Measurements from ENCODE around the gene PARP4.
"Not testable (repeated sequence)": the region's sequence is repeated elsewhere in the genome, so short reads cannot be mapped to it uniquely, and the experiment has no call there.

The PARP4 gene

DNA sequence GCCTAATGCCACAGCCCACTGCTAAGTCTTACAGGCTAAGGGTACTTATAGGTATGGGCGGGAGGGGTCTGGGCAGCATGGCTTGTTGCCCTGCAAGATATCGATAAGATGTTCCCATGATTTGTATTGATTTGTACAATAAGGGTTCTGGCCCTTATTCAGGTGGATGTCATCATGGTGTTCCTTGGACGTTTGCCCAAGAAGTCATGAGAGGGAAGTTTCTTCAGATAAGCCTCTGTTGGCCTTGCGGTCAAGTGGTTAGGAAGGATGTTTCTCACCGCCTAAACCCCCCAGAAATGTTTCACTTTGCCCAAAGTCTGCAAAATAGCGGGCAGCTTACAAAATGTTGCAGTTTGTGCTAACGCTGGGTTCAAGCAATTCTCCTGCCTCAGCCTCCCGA is 7.3 kb downstream of the PARP4 start:
- POLR2A ChIA-PET: no interaction called here
- TF ChIP-seq, protein P1, sequence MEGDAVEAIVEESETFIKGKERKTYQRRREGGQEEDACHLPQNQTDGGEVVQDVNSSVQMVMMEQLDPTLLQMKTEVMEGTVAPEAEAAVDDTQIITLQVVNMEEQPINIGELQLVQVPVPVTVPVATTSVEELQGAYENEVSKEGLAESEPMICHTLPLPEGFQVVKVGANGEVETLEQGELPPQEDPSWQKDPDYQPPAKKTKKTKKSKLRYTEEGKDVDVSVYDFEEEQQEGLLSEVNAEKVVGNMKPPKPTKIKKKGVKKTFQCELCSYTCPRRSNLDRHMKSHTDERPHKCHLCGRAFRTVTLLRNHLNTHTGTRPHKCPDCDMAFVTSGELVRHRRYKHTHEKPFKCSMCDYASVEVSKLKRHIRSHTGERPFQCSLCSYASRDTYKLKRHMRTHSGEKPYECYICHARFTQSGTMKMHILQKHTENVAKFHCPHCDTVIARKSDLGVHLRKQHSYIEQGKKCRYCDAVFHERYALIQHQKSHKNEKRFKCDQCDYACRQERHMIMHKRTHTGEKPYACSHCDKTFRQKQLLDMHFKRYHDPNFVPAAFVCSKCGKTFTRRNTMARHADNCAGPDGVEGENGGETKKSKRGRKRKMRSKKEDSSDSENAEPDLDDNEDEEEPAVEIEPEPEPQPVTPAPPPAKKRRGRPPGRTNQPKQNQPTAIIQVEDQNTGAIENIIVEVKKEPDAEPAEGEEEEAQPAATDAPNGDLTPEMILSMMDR (IDR thresholded peaks at IDR 0.05; ENCODE audit: control extremely low read depth, extremely low read depth, low read depth, missing control alignments): no peak
- no peak for DNase-seq (ENCODE audit: extremely low spot score)
- CTCF ChIA-PET: interaction anchor here (1.0 kb wide), 1 partner anchor 15 kb away, joined by 3 read pairs; no protein-coding TSS in a partner anchor

DNA sequence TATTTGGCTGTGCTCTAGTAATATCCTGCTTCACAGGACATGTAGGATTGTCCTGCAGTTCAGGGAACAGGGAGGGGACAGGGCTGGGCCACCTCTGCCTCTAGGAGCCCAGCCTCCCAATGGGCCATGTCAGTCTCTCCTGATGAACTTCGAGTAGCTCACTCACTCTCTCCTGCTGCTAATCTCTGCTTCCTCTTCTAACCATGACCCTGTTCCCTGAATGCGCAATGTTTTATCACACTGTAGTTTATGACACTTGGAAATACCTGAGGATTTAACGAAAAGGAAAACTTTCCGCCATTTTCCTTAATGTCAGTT is 9.2 kb downstream of the PARP4 start:
- CTCF ChIA-PET: interaction anchor here (1.1 kb wide), 1 partner anchor 12 kb away, joined by 4 read pairs; no protein-coding TSS in a partner anchor
- TF ChIP-seq, protein P1 (IDR thresholded peaks at IDR 0.05; ENCODE audit: control extremely low read depth, extremely low read depth, low read depth, missing control alignments): no peak
- no peak for DNase-seq (ENCODE audit: extremely low spot score)
- POLR2A ChIA-PET: no interaction called here

DNA sequence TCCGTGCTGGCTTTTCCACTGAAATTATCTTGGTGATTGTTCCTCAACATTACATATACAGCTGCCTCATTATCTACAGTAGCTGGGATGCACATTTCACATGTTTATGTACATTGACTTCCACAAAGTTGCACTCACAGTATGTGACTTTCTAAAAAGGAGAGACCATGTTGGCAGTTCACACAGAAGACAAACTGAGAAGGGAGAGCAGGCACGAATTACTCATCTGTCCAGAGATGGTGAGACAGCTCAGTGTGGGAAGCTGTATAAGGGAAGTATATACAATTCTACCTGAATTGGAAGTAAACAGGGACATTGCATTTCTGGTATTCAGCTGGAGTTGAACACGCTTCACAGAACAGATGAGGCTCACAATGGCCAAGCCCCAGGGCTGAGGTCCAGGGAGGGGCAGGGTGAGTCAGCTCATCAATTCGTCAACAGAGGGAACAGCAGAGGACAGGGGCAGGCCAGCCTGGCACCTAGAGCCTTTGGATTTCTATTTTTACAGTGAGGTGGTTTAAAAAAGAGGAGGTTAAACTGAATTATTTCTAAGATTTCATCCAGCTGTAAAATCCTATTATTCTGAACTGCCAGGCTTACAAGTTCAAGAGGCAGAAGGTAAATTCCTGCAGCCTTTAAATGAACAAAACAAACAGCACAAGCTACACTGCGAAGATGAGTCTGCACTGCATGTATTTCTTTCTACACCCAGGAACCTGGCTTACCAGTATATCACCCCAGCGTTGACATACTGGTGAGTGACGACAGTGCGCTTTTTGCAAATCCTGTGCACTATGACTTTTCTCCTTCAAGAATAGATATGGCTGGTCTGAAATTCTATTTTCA is 9.8 kb downstream of the PARP4 start:
- TF ChIP-seq, protein P1 (IDR thresholded peaks at IDR 0.05; ENCODE audit: control extremely low read depth, extremely low read depth, low read depth, missing control alignments): no peak
- POLR2A ChIA-PET: no interaction called here
- DNase-seq (ENCODE audit: extremely low spot score): no peak
- CTCF ChIA-PET: interaction anchor here (1.1 kb wide), 1 partner anchor 12 kb away, joined by 4 read pairs; no protein-coding TSS in a partner anchor

DNA sequence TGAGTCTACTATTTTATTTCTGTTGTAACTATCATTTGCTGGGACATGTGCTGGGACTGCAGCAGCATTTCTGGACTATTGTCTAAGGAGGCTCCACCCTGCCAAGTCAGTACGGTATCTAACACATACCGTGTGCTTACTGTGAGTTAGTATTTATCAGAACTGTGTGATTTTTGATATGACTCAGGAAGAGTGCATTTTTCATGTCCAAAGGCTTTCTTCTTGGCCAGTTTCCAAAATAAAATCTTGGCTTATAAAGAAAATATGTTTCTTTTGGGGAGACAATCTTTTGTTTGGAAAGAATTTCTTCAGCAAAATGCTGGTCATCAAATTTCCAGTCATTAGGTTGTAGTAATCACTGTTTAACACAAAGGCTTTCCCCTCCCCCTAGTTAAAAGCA is 11.6 kb downstream of the PARP4 start:
- DNase-seq (ENCODE audit: extremely low spot score): no peak
- TF ChIP-seq, protein P1 (IDR thresholded peaks at IDR 0.05; ENCODE audit: control extremely low read depth, extremely low read depth, low read depth, missing control alignments): no peak

DNA sequence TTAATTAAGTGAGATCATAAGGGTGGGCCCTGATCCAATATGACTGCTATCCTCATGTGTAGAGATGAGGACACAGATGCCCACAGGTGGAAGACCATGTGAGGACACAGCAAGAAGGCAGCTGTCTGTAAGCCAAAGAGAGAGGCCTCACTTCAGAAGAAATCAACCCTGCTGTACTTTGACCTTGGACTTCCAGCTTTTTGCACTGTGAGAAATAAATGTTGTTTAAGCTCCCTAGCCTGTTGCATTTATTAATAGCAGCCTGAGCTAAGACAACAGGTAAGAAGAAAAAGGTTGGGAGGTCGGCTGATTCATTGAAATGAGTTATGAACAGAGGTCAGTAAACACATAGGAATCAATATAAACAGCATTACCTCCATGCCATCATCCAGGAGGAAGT is 14.8 kb downstream of the PARP4 start:
- ChIA-PET CTCF (no interaction called here), POLR2A (interaction anchor here (0.6 kb wide), 1 partner anchor 224 kb away, joined by 3 read pairs; no protein-coding TSS in a partner anchor)
- no peak for DNase-seq (ENCODE audit: extremely low spot score)
- TF ChIP-seq, protein P1 (IDR thresholded peaks at IDR 0.05; ENCODE audit: control extremely low read depth, extremely low read depth, low read depth, missing control alignments): no peak

More for the DNA sequence above, 11.6 kb downstream of the PARP4 start:
- ChIA-PET POLR2A (no interaction called here), CTCF (no interaction called here)

DNA sequence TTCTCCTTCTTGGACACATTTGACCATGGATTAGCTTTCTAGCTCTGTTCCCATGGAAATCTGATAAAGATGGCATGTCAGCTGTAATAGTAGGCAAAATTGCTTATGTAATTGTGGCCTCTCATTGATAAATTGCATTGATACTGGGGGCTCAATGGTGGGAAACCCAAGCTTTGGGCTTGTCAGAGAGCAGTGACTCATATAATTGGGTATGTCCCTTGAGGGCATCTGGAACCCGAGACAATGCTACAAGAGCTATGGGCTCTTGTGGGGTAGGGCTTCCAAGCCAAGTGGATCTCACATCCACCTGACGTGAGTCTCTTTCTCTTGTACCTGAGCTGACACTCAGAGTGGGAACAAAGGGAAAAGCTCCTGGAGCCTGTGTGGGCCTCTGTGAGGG is 16.3 kb downstream of the PARP4 start:
- DNase-seq (ENCODE audit: extremely low spot score); CTCF ChIA-PET; POLR2A ChIA-PET: not testable (repeated sequence)

DNA sequence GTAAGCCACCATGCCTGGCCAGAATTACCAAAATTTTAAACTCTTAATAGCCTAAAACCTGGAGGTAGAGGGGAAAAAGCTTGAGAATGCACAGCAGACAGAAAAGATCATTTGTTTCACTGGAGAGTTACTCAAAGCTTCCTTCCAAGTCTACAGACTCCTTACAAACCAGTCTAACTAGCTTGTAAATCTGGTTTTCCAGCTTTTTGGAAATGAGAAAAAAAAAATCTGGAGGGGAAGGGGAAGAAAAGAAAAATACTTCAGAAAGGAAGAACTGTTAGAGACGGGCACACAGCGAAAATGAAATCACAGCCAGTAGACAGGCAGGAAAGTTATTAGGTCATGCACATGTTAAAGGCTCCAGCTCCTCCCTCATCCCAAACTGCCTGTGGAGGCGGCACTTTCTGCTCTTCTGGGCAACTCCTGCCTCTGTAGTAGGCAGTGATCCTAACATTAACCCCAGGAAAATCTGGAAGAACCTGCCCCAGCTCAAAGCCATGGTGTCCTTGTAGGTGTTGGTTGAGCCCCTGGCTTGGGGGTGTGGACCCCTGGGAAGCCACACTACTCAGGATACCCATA is 17.3 kb downstream of the PARP4 start:
- ChIA-PET POLR2A (no interaction called here), CTCF (interaction anchor here (0.8 to 1.9 kb wide), 2 partner anchors 11 to 21 kb away, joined by 3 to 6 read pairs; no protein-coding TSS in a partner anchor)
- TF ChIP-seq, protein P1 (IDR thresholded peaks at IDR 0.05; ENCODE audit: control extremely low read depth, extremely low read depth, low read depth, missing control alignments): no peak
- DNase-seq (ENCODE audit: extremely low spot score): no peak
